ENCODE measurements around the gene FOXS1.
"Not testable (repeated sequence)": the region's sequence is repeated elsewhere in the genome, so short reads cannot be mapped to it uniquely, and the experiment has no call there.

Gene FOXS1

GRCh38 chr20:31820228-31820627, 25.2 kb downstream of the FOXS1 start:
- no peak for DNase-seq

- no peak for DNase-seq
Observed at GRCh38 chr20:31819083-31819784, 26.2 kb downstream of the FOXS1 start, which contains the start of gene MYLK2. MYLK2 (plus strand) TSS chr20:31819356; CDS start chr20:31819581, 225 bp downstream.

GRCh38 chr20:31818376-31818908, 27.0 kb downstream of the FOXS1 start:
- DNase-seq, result no peak

- DNase-seq, result no peak
Observed at GRCh38 chr20:31817461-31817860, 27.9 kb downstream of the FOXS1 start.

- no peak for DNase-seq
Observed at GRCh38 chr20:31816221-31816620, 29.2 kb downstream of the FOXS1 start.

DNA sequence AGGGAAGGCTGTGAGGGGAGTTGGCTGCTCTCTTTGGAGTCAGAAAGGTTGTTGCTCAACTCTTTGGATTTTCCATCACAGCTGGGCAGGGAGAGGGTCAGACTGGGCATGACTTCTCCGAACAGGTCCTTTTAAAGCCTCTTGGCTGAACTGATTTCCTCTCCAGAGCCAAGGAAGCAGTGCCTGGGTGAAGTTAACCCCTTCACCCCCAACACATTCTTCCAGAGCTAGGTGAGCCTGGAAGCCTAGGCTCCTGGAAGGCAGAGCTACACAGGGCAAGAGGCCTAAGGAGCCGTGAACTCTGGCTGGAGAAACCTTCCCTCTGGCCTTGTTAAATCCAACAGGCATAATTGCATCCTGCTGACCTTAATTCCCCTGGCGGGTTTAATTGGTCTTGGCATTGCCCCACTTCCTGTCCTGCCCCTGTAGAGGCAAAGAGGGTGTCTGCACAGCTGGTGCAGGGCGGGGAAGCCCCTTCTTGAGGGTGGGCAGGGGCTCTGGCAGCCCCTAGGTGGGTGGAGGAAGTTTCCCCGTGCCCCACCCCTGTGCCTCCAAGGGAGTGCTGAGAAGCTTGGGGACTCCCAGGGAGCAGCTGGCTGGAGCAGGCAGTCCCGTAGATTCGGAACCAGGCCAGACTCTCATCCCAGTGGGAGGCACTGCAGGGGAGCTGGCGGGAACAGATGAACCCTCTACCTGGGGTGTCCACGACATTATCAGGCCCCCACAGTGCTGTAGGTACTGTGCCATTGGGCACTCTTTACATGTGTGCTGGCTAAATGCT, 29.8 kb downstream of the FOXS1 start:
- no peak for DNase-seq

- DNase-seq, result not testable (repeated sequence)
Observed at GRCh38 chr20:31814142-31814541, 31.3 kb downstream of the FOXS1 start.

- DNase-seq, result no peak
Observed at GRCh38 chr20:31813611-31814010, 31.8 kb downstream of the FOXS1 start.

DNA sequence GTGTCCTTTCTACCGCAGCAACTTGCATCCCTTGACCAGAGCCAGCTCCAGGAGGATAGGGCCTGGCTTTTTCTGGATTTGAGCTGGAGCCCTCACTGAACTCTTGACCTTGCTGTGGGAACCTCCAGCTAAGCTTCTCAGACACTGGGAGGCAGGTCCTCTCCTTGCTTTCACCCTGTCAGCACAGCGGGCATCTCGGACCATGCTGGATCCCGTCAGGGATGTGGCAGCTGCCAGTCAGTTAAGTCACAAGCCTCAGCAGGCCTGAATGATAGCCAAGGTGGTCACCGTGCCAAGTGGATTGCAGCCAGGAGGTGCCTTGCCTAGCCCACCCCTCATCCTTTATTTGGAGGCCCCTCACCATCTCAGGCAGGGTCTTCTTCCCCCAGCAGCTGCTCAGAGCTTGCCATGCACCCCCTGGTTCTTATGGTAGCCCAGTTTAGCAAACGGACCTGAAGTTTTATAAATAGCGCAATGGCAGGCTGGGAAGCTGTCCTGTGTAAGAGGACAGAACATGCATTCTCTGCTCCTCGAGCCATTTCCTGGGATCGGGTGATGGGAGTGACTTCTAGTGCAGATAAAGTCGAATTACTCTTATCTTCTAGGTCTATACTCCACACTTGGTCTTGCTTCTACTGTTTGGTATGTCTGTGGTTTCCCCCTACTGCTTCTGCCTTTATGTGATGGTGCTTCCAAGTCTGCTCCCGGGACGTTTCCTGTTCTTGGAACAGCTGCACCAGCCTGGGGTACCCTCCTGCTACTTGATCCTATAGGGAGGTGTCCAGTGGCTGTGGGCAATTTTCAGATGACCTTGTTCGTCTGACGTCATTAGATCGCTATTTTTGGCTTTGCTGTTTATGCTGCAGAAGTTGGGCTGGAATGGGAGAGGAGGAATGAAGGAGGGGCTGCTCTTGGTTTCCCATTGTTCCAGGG, 33.3 kb downstream of the FOXS1 start:
- no peak for DNase-seq

- DNase-seq, result no peak
Observed at GRCh38 chr20:31811198-31811597, 34.2 kb downstream of the FOXS1 start.

- no peak for DNase-seq
Observed at GRCh38 chr20:31809661-31810060, 35.7 kb downstream of the FOXS1 start.

DNA sequence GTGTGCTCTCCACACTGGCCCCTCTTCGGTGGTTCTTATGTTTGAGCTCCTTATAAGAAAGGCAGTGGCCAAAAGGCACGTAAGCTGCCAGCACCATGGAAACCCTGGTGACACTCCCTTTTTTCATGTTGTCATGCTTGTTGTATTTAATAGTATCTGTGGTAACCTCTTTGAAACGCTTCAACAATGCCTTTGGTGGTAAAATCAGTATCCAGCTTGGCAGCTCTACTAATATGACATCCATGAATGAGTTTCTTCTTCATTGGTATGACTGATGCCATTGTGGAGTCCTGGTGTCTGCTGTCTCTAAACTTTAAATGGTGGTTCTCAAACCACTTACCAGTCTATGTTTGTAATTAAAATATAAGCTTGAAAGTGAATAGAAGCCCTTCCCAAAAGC, 36.9 kb downstream of the FOXS1 start:
- no peak for DNase-seq

DNA sequence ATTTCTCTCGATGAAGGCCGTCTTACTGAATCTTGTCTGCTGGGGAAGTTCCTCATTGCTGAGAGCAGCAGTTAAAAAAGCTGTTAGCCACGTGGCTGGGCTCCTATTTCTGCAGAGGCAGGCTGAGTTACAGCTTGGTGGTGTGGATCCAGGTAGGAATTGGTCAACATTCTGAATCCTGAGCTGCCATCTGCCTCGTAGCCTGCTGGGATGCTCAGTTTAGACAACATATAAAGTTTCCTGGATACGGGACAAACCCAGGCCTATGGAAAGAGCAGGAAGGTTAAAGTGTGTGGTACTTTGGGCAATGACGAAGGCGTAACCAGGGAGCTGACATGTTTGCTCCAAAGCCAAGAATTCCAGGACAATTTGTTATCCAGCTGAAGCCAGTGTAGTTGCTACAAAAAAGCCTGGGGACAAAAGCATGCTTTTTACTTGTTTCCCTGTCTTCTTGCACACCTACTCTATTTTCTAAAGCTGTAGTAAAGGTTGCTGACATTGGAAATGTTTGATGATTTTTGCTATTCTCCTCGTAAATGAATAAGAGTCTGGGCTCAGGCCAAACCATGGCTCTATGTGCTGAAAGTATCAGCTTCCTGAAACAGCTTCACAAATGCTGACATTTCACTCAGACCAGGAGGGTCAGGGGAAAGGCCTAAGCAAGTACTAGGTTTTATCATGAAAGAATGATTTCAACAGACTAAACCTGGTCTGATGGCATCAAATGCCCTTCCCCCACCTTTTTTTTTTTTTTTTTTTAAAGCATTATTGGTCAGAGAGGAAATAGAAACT, 38.6 kb downstream of the FOXS1 start:
- DNase-seq, result no peak

- DNase-seq, result no peak
Observed at GRCh38 chr20:31803552-31804291, 41.7 kb downstream of the FOXS1 start.

GRCh38 chr20:31801508-31801907, 43.9 kb downstream of the FOXS1 start:
- DNase-seq, result no peak

DNA sequence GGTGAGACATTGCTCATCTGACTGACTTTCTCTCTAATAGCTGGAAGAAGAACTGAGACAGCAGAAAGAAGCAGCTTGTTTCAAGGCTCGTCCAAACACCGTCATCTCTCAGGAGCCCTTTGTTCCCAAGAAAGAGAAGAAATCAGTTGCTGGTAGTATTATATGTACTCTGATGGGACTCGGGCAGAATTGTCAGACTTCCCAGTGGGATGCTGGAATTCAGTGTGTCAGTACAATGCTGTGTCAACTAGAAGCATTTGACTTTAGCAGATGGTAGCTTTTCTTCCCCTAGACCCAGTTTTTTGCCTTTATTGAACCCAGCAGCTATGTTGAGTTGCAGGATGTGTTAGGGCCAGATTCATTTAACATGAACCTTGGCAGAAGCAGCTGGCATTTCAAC, 48.0 kb downstream of the FOXS1 start:
- DNase-seq, result no peak

All from cortex of kidney (tissue), 1 donor.